ENCODE measurements around the gene DOCK7.

- no peak for TF ChIP-seq POLR2A (IDR thresholded peaks at IDR 0.05; ENCODE audit: low read length)
- no peak for TF ChIP-seq GATA1 (IDR thresholded peaks at IDR 0.05; ENCODE audit: low read depth, low read length)
Observed at GRCh38 chr1:62523860-62524259, 164.3 kb downstream of the DOCK7 start.

Measured in erythroblast (primary cell).